Skeletal muscle cell (primary cell): ENCODE data around the gene POLR2J3.
"Not testable (repeated sequence)": the region's sequence is repeated elsewhere in the genome, so short reads cannot be mapped to it uniquely, and the experiment has no call there.

ENCODE experiments used
- DNase-seq: peaks from one replicate; pipeline ENCODE4 v3.0.0-alpha.2; 2010; ENCODE audit warnings: low read depth
- H3K4me3 ChIP-seq: 2 replicates; pipeline ENCODE4 v1.5.1; 2011; ENCODE audit warnings: low read depth, mild to moderate bottlenecking, control low read depth, low read length, moderate library complexity

The POLR2J3 gene

DNA sequence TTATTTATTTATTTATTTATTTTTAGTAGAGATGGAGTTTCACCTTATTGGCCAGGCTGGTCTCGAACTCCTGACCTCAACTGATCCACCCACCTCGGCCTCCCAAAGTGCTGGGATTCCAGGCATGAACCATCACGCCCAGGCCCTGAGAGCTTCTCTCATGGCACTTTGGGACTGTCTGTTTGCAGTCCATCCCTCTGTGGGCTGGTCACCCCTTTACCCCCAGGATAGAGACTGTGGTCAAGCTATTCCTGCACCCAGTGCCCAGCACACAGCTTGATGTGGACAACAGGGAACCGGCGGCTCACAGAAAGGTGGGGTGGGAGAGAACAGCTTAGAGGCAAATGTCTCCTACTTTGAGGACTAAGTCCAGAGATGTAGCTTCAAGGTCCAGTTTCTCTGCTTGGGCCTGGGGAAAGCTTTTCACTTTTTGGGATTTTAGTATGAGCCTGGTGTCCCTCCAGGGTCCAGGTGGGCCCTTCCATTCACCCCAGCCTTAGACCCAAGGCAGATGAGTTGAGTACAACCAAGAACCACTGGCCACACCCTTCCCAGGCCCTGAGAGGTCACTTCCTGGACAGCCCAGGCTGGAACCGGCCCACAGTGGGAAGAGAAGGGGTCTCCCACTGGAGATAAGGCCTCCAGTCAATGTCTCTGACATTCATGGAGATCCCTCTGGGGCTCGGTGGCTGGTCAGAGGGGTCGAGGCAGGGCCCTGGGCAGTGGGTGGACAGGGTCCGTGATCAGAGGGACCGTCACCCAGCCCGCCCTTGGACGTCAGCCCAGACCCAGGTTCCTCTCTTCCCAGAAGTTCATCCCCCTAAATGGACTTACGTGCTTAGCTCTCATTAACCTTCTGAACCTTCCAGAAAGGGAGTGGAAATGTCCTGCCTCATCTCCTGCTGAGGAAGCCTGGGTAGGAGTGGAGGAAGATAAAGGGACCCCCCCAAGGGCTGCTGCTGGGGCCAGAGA, 44.3 kb downstream of the POLR2J3 start:
- not testable (repeated sequence) for DNase-seq

GRCh38 chr7:102527182-102527581, 45.2 kb downstream of the POLR2J3 start:
- not testable (repeated sequence) for DNase-seq, H3K4me3 ChIP-seq

More for the DNA sequence above, 44.3 kb downstream of the POLR2J3 start:
- not testable (repeated sequence) for H3K4me3 ChIP-seq

GRCh38 chr7:102524803-102525202, 47.6 kb downstream of the POLR2J3 start:
- not testable (repeated sequence) for H3K4me3 ChIP-seq, DNase-seq

- DNase-seq, result not testable (repeated sequence)
Observed at GRCh38 chr7:102520797-102521196, 51.6 kb downstream of the POLR2J3 start.

GRCh38 chr7:102517550-102518147, 54.7 kb downstream of the POLR2J3 start, which contains the start of gene RASA4B:
Gene RASA4B (minus strand): TSS chr7:102517777. CDS start chr7:102517710, 67 bp downstream.
- peak within 1 kb of the TSS; percentile 28 for H3K4me3 ChIP-seq
- DNase-seq, result not testable (repeated sequence)

More at GRCh38 chr7:102520797-102521196, 51.6 kb downstream of the POLR2J3 start:
- not testable (repeated sequence) for H3K4me3 ChIP-seq
